NK-92 (cell line): ENCODE data around the gene SLC4A1AP.
A peak's percentile ranks its signal among the peaks of the same experiment; 100 is the strongest.
"Not testable (repeated sequence)": the region's sequence is repeated elsewhere in the genome, so short reads cannot be mapped to it uniquely, and the experiment has no call there.

Source experiments
- DNase-seq: peaks from one replicate; lab custom pipeline; 2025; ENCODE audit not compliant: unreplicated experiment; lab: John Stamatoyannopoulos, UW

Gene SLC4A1AP

GRCh38 chr2:27652341-27652740, 11.3 kb upstream of the SLC4A1AP start:
- DNase-seq = no peak

- no peak for DNase-seq
Measured at GRCh38 chr2:27652790-27653189, 10.9 kb upstream of the SLC4A1AP start.

- no peak for DNase-seq
Measured at GRCh38 chr2:27653397-27653796, 10.3 kb upstream of the SLC4A1AP start.

- DNase-seq = no peak
Measured at GRCh38 chr2:27655155-27655951, 8.3 kb upstream of the SLC4A1AP start.

- no peak for DNase-seq
Measured at GRCh38 chr2:27661371-27661770, 2.3 kb upstream of the SLC4A1AP start.

GRCh38 chr2:27664154-27664574, 475 bp downstream of the SLC4A1AP start:
- no peak for DNase-seq

- no peak for DNase-seq
Measured at GRCh38 chr2:27664622-27665363, 1.1 kb downstream of the SLC4A1AP start.

GRCh38 chr2:27667446-27667845, 3.8 kb downstream of the SLC4A1AP start:
- no peak for DNase-seq

- no peak for DNase-seq
Measured at GRCh38 chr2:27671235-27671634, 7.5 kb downstream of the SLC4A1AP start.

GRCh38 chr2:27672723-27673486, 9.2 kb downstream of the SLC4A1AP start:
- no peak for DNase-seq

GRCh38 chr2:27680571-27680970, 16.9 kb downstream of the SLC4A1AP start:
- DNase-seq = no peak

GRCh38 chr2:27681841-27682240, 18.2 kb downstream of the SLC4A1AP start:
- no peak for DNase-seq

GRCh38 chr2:27682334-27682771, 18.7 kb downstream of the SLC4A1AP start:
- not testable (repeated sequence) for DNase-seq

- DNase-seq = peak; percentile 51
Measured at GRCh38 chr2:27683390-27684071, 19.8 kb downstream of the SLC4A1AP start.

GRCh38 chr2:27685006-27685405, 21.3 kb downstream of the SLC4A1AP start:
- DNase-seq = not testable (repeated sequence)

- no peak for DNase-seq
Measured at GRCh38 chr2:27685577-27685976, 21.9 kb downstream of the SLC4A1AP start.

GRCh38 chr2:27687232-27687631, 23.5 kb downstream of the SLC4A1AP start:
- DNase-seq = no peak

GRCh38 chr2:27689424-27689823, 25.7 kb downstream of the SLC4A1AP start:
- no peak for DNase-seq

GRCh38 chr2:27690052-27690451, 26.4 kb downstream of the SLC4A1AP start:
- DNase-seq = no peak

GRCh38 chr2:27697660-27698059, 34.0 kb downstream of the SLC4A1AP start:
- no peak for DNase-seq

- DNase-seq = no peak
Measured at GRCh38 chr2:27701676-27702075, 38.0 kb downstream of the SLC4A1AP start.
